Hepatocyte (in vitro differentiated cells): ENCODE measurements around the gene IMP3.

Experiments used
- CTCF ChIP-seq: fragments of 200-600 bp; sonication (generic); IDR thresholded peaks from 2 replicates; pipeline ENCODE4 v1.5.1; 2016; ENCODE audit warnings: antibody characterized with exemption, mild to moderate bottlenecking; ENCODE audit not compliant: poor library complexity
- EZH2 ChIP-seq: fragments of 200-600 bp; sonication (generic); IDR thresholded peaks from 2 replicates; pipeline ENCODE4 v1.6.1; 2016; ENCODE audit warnings: antibody characterized with exemption, mild to moderate bottlenecking, borderline replicate concordance
- EZH2phosphoT487 ChIP-seq: fragments of 200-600 bp; sonication (generic); IDR thresholded peaks from one replicate; pipeline ENCODE4 v1.6.1; 2018; ENCODE audit warnings: antibody characterized with exemption, mild to moderate bottlenecking, low read depth, moderate library complexity; ENCODE audit not compliant: unreplicated experiment, severe bottlenecking

- TF ChIP-seq CTCF (no peak), EZH2 (no peak), EZH2phosphoT487 (no peak)
Measured at GRCh38 chr15:75684648-75685047, 44.6 kb upstream of the IMP3 start.
